Psoas muscle (tissue), 8 donors: Measurements from ENCODE around the gene PRSS27. TPM values are rescaled to one million over a fixed set of nuclear protein-coding genes. Genes with fewer than 3 reads are reported as not detected.

ENCODE experiments used
- ATAC-seq, 4 donors: fragments of 200-7000 bp; cut with Tn5 transposase; one replicate each; pipeline ENCODE4 v1.9.1; 2020; ENCODE audit warnings: moderate library complexity in 3 of 4, mild to moderate bottlenecking in 2 of 4
- DNase-seq, 2 donors: peaks; one replicate each; pipeline ENCODE4 v3.0.0-alpha.2; 2020
- H3K27ac ChIP-seq: fragments of 200-600 bp; one replicate; pipeline ENCODE4 v1.8.0; 2022
- H3K27me3 ChIP-seq, 3 donors: fragments of 200-600 bp in 1 of 3; one replicate each; pipeline versions ENCODE4 v1.6.1 to v1.8.0; 2013 to 2022; ENCODE audit warnings: low read length in 2 of 3, mild to moderate bottlenecking in 2 of 3, moderate library complexity in 1 of 3; ENCODE audit not compliant: insufficient read depth in 3 of 3
- H3K36me3 ChIP-seq, 2 donors: fragments of 200-600 bp in 1 of 2; one replicate each; pipeline versions ENCODE4 v1.6.1 to v1.8.0; 2013 to 2022; ENCODE audit warnings: low read depth in 1 of 2, mild to moderate bottlenecking in 1 of 2, moderate library complexity in 1 of 2; ENCODE audit not compliant: insufficient read depth in 1 of 2
- H3K4me1 ChIP-seq: fragments of 200-600 bp; one replicate; pipeline ENCODE4 v1.8.0; 2022
- H3K4me3 ChIP-seq: fragments of 200-600 bp; one replicate; pipeline ENCODE4 v1.8.0; 2022; ENCODE audit warnings: mild to moderate bottlenecking
- H3K9me3 ChIP-seq: fragments of 200-600 bp; one replicate; pipeline ENCODE4 v1.8.0; 2022
- WGBS, 3 donors: extraction: QIAGEN DNeasy Blood & Tissue Kit; methylation state at CpG; one replicate each; pipeline versions ENCODE4 v1.1.6 to v1.1.7; 2013; 5-methylcytosine and 5-hydroxymethylcytosine counted together
- intact Hi-C, 2 donors: fragments of 100-400 bp; cut with DNase I; formaldehyde crosslinking; loops; one replicate each; pipeline versions ENCODE4 v1.11.0 to v1.14.2; 2022
- polyA plus RNA-seq, 3 donors: library from polyadenylated mRNA; stranded (reverse); fragments of 200-250 nt; gene quantifications; one replicate each; pipeline ENCODE4 v1.2.3, GENCODE V29; 2013
- total RNA-seq, 4 donors: library from RNA; stranded (reverse); fragmentation: NEBNext Ultra II Directional in 2 of 4; extraction: Animal tissue kit (Norgen Biotek cat#: 25700) in 2 of 4; gene quantifications; one replicate each; pipeline versions ENCODE4 v1.2.1 to v1.2.4, GENCODE V29; 2021 to 2023
- TF ChIP-seq, protein P1 (sequence below): fragments of 200-600 bp; IDR thresholded peaks from one replicate; pipeline ENCODE4 v1.8.0; 2022; ENCODE audit warnings: antibody characterized with exemption
- donor health status: healthy with polysubstance abuse.
- donor health status: DM: no; HTN: no; CAD: no; lungs with moderate emphysema.
- donor health status: Bipolar disorder and iron deficiency.
- donor health status: healthy.
- donor health status: DM: yes; HTN: yes; CAD: no.
- donor health status: DM: no; HTN: no; CAD: no.
- donor health status: DM: no; HTN: no; CAD: no.
- donor health status: DM: yes; HTN: yes; CAD: no.

Gene PRSS27
- total and polyA plus RNA-seq, 7 donors, result 0.07 to 0.34 (median 0.20) TPM; not detected in 2

DNA sequence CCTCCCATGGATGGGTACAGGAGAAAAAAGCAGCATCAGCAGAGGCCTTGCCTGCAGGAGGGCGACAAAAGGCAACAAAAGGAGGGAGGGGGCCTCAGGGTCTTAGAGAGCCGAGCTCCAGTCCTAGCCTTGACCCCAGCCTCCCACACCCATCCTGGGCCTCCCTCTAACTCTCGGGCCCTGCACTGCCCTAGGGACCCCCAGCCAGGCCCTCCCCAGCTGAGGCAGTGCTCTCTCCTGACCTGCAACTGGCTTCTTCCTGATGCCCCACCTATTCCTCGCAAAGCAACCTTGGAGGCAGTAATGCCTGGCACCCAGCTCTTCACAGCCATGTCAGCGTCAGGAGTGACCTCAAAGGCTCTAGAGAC, 17.2 kb upstream of the PRSS27 start:
- Histone ChIP-seq H3K36me3 (no peaks in the 10 kb centered on the region), H3K4me3 (no peak overlapping the region), H3K9me3 (no peaks in the 10 kb centered on the region), H3K27ac (no peak overlapping the region), H3K27me3 (peaks cover 0 to 5% (median 3%) of the 10 kb centered on the region in 3 donors), H3K4me1 (no peaks in the 10 kb centered on the region)
- TF ChIP-seq, protein P1, sequence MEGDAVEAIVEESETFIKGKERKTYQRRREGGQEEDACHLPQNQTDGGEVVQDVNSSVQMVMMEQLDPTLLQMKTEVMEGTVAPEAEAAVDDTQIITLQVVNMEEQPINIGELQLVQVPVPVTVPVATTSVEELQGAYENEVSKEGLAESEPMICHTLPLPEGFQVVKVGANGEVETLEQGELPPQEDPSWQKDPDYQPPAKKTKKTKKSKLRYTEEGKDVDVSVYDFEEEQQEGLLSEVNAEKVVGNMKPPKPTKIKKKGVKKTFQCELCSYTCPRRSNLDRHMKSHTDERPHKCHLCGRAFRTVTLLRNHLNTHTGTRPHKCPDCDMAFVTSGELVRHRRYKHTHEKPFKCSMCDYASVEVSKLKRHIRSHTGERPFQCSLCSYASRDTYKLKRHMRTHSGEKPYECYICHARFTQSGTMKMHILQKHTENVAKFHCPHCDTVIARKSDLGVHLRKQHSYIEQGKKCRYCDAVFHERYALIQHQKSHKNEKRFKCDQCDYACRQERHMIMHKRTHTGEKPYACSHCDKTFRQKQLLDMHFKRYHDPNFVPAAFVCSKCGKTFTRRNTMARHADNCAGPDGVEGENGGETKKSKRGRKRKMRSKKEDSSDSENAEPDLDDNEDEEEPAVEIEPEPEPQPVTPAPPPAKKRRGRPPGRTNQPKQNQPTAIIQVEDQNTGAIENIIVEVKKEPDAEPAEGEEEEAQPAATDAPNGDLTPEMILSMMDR, result no peak
- ATAC-seq (no peak), DNase-seq (no peak)
- 80 to 87% (median 82%) methylated on average over 4 to 5 of the region's 5 CpGs for WGBS, 3 donors
- intact Hi-C loops, result no loop called here

DNA sequence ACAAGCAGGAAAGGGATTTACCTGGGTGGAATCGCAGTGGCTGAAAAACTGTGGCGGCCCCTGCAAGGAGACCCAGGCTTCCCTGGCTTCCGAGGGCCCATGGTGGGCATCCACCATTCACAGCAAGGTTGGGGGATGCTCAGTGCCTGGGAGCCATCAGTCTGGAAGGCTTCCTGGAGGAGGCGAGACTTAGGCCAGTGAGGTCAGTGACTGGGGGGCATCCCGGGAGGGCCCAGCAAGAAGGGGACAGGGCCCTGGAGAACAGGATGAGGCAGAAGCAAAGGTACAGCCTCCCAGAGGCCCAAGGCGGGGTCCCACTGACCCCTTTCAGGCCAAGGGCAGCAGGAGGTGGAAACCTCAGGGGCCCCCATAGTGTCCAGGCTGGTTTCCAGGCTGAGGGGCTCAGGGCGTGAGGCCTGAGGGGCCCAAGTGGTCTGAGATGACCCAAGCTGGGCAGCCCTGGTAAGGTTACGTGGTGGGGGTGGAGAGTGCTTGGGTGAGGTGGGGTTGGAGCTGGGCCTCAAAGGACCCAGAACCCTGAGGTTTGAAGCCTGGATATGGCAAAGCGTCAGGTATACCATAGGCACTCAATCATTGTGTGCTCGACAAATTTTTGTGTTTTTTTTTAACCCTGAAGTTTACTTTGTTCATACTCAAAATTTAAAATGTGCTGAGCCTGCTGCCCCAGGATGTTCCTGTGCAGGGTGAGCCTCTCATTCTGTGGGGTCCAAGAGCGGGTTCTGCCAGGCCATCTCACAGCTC, 16.6 kb upstream of the PRSS27 start:
- H3K27me3 ChIP-seq, result peaks cover 0 to 5% (median 3%) of the 10 kb centered on the region in 3 donors
- WGBS, 3 donors, result 89 to 92% (median 90%) methylated on average over 11 of the region's 11 CpGs
- no peaks in the 10 kb centered on the region for H3K9me3 ChIP-seq
- ATAC-seq (peak in 1 of 4 donors; percentile 10), DNase-seq (no peak)
- H3K27ac ChIP-seq, result no peak overlapping the region
- intact Hi-C loops, result no loop called here
- TF ChIP-seq, protein P1, result no peak
- no peak overlapping the region for H3K4me3 ChIP-seq
- H3K36me3 ChIP-seq, result no peaks in the 10 kb centered on the region
- H3K4me1 ChIP-seq, result no peaks in the 10 kb centered on the region

DNA sequence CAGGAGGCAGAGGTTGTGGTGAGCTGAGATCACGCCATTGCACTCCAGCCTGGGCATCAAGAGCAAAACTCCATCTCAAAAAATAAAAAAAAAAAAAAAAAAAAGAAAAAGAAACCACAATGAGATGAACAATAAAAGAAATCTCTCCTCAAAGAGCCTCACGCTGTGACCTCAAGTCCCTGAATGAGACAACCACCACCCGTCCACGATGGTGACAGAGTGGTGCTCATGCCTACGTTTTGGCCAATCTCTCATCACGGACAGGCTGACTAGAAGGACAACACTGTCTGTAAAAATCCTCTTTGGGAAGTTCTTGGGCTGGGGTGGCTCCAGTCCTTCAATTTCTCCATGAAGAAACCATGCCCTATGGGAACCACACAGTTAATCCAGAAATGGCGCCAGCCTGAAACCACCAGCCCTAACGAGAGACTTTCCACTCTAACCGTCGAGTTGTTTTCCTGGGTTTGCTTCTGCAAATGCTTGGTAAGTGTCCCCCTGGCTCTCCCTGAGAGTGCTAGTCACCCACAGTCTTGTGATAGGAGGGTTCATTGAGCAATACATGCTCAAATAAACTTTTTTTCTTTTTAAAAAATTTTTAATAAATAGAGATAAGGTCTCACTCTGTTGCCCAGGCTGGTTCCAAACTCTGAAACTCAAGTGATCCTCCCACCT, 15.0 kb upstream of the PRSS27 start:
- TF ChIP-seq, protein P1, result no peak
- ATAC-seq (no peak), DNase-seq (no peak)
- Histone ChIP-seq H3K27ac (no peak overlapping the region), H3K4me3 (no peak overlapping the region), H3K9me3 (no peaks in the 10 kb centered on the region), H3K36me3 (no peaks in the 10 kb centered on the region), H3K27me3 (peaks cover 0 to 5% (median 3%) of the 10 kb centered on the region in 3 donors), H3K4me1 (no peaks in the 10 kb centered on the region)
- WGBS, 3 donors, result 70 to 74% (median 72%) methylated on average over 10 of the region's 10 CpGs
- intact Hi-C loops, result no loop called here

DNA sequence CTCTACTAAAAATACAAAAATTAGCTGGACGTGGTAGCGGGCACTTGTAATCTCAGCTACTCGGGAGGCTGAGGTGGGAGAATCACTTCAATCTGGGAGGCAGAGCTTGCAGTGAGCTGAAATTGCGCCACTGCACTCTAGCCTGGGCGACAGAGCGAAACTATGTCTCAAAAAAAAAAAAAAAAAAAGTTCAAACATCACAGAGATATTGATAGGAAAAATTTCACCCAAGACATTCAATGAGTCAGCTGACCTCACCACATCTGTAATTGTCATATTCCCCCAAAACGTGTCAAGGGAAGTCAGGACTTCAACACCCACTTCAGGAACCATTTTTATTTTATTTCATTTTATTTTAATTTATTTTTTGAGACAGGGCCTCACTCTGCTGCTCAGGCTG, 8.0 kb upstream of the PRSS27 start:
- 84 to 88% (median 85%) methylated on average over 7 of the region's 7 CpGs for WGBS, 3 donors
- Histone ChIP-seq H3K27me3 (peaks cover 0 to 7% (median 0%) of the 10 kb centered on the region in 3 donors), H3K4me3 (no peak overlapping the region), H3K27ac (no peak overlapping the region), H3K36me3 (no peaks in the 10 kb centered on the region), H3K4me1 (no peaks in the 10 kb centered on the region), H3K9me3 (no peaks in the 10 kb centered on the region)
- DNase-seq (no peak), ATAC-seq (no peak)
- intact Hi-C loops, result loop anchor here in 1 of 2 donors (10.0 kb wide), 1 partner anchor 137 kb away; no protein-coding TSS in a partner anchor
- TF ChIP-seq, protein P1, result no peak
